NOMO-1 treated with DMSO at 0.1 percent for 48 hours (cell line): ENCODE data around the gene CASR.

Source experiments
- DNase-seq: peaks from one replicate; lab custom pipeline; 2025; ENCODE audit not compliant: unreplicated experiment; lab: John Stamatoyannopoulos, UW

Gene CASR

GRCh38 chr3:122255757-122256439, 72.4 kb downstream of the CASR start:
- peak; percentile 55 for DNase-seq

DNA sequence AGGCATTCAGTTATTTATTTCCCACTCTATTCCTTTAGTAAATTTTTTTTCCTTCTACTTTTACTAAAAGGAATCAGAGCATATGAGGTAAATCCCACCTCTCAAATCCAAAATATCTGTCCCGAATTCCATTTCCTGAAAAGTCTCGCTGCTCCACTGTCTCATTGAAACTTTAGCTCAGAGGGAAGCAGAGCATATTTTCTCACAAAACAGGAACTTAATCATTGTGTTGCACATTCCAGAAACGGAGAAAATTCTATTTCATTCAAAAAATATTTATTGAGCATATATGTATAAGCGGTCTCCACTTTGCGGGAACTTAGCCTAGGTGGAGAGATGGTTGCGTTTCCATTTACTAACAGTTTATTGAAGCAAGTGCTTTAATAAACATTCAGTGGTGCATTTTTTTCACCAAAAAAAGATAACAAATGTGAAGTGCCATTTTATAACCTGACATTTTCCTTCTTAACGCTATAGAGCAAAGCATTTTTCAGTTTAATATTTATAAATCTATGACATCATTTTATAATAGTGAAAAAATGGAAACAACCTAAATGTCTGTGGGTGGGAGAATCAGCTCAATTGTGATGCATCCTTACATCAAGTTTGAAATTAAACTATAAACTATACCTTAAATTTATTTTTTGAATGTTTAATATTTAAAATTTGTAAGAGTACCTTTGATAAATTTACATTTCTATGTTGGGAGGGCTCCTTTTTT, 74.3 kb downstream of the CASR start:
- peak; percentile 9 for DNase-seq

GRCh38 chr3:122258757-122259371, 75.4 kb downstream of the CASR start:
- DNase-seq, result peak; percentile 82

- peak; percentile 22 for DNase-seq
These were observed 76.7 kb downstream of the CASR start for GRCh38 chr3:122260206-122260605.

DNA sequence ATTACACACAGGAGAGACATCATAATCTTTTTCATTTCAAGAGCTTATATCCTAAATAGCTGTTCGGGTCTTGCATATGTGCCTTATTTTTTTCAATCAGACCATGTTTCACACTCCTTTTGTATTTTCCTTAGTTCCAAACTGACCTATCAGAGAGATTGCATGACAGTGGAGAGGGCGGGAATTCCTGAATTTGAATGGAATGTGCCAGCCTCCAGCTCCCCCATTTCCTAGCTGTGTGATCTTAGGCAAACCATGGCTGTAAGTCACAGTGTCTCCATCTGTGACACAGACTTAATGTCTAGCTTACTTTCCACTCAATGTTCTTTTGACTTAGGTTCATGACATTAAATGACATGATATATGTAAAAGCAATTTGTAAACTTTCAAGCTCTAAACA, 79.6 kb downstream of the CASR start:
- no peak for DNase-seq

DNA sequence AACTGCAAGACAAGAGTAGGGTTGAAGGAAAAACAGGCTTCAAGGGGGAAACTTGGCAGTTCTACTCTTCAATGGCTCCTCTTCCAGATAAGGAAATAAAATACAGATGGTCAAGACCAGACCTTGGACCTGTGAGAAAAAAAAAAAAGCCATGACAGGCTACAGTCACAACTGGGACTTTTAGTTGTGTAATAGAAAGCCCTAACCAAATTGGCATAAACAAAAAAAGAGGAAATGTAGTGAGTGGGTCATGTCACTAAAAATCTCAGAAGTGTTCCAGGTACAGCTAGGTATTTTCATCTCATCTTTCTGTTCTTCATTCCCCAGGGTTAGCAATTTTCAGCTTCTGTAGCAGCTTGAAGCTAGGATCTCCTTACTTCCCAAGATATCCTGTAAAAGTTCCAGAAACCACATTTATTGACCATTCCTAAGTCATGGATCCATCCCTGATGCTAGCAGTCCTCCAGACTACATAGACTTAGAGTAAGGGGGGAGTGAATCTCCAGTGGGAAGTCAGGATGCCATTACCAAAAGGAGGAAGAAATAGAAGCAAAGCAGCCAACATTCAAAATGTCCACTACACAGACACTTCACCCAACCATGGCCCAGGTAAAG, 80.6 kb downstream of the CASR start:
- DNase-seq, result peak; percentile 58

GRCh38 chr3:122265957-122266356, 82.5 kb downstream of the CASR start:
- peak; percentile 51 for DNase-seq

DNA sequence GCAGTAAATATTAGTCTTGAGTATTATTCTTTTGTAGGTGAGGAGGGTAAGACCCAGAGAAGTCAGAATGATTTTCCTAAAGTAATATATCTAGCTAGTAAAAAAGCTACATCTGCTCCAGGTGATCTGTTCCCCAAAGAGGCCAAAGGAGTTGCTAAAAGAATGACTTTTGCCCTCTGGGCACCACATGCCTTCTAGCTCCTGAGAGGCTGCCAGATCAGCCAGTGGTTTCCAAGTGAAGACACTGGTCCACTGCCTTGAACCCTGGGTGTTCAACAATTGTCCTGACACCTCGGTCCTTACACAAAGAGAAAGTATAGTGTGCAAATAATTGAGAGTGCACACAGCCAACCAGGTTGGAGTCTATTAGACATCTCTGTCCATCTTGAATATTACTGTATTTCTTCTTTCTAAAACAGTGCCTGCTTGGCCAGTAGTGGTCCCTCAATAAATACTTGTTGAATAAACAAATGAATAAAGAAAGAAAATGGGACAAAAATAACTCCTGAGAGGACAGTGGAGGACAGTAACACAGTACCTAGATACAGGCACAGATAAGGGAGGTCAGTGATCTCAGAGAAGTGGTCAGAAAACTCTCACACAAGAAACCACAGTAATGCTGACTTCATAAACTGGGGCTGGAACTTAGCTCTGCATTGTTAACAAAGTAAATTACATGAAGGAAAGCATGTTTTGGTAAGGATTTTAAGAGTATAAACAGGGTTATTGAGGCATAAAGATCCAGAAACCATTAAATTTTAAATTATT, 85.0 kb downstream of the CASR start:
- DNase-seq, result no peak

DNA sequence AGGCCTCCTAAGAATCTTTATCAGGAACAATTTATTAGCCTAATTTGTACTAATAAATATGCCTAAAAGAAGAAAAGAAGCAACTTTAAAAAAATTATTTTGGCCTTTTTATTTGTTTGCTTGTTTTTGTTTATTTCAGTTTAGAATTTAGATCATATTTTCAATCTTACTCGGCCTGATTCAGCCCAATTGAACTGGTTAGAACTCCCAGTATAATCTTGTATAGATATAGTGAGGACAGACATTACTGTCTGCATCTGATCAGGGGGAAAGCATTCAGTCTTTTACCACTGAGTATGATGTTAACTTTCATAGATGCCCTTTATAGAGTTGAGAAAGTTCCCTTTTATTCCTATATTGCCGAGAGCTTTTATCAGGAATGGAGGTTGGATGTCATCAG, 85.6 kb downstream of the CASR start:
- DNase-seq, result no peak

GRCh38 chr3:122271246-122271898, 87.9 kb downstream of the CASR start:
- DNase-seq, result peak; percentile 93

DNA sequence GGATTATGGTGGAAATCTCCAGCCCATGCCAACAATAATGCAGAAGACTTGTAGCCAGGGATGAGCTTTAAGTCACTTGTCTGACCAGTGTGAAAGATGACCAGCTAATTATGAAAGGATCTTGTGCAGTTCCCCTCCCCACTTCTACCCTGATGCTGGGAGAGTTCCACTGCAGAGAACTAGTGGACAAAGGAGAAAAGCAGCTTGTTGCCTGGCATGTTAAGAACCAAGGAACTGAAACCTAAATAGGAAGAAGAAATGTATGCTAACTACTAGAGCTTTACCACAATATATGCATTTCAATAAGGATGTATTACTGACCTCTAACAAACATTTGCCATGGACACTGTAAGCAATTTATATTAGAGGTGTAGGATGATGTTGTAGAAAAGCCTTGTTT, 89.4 kb downstream of the CASR start:
- peak; percentile 90 for DNase-seq

DNA sequence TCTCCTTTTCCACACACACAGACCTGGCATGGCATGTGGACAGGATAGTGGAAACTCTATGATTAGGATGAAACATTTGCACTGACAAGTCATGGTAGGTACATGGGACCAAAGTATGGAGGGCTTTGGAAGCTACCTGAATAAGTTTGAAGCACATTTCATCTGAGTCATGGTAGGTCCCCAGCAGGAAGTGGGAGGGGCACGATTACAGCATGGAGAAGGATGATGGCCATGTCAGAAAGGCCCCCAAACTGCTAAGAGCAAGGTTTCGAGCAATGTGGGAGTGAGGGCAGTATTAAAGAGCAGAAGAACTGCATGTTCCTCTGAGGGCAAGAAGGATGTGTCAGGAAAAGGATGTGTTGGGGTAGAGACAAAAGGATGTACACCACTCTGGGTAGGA, 90.0 kb downstream of the CASR start:
- DNase-seq, result peak; percentile 10

DNA sequence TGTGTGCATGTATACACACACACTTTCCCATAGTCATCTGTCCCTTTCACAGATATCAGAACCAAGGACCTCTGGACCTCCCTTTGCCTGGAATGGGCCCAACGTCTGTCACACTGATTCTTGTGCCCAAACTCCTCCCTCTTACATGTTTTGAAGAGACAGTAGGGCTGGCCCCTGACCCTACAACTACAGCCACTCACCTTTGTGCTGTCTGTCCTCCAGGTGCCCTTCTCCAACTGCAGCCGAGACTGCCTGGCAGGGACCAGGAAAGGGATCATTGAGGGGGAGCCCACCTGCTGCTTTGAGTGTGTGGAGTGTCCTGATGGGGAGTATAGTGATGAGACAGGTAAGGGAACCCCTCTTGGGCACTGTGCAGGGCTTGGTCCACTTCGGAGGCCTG, 98.4 kb downstream of the CASR start:
- no peak for DNase-seq

DNA sequence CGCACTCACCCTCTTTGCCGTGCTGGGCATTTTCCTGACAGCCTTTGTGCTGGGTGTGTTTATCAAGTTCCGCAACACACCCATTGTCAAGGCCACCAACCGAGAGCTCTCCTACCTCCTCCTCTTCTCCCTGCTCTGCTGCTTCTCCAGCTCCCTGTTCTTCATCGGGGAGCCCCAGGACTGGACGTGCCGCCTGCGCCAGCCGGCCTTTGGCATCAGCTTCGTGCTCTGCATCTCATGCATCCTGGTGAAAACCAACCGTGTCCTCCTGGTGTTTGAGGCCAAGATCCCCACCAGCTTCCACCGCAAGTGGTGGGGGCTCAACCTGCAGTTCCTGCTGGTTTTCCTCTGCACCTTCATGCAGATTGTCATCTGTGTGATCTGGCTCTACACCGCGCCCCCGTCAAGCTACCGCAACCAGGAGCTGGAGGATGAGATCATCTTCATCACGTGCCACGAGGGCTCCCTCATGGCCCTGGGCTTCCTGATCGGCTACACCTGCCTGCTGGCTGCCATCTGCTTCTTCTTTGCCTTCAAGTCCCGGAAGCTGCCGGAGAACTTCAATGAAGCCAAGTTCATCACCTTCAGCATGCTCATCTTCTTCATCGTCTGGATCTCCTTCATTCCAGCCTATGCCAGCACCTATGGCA, 100.5 kb downstream of the CASR start:
- no peak for DNase-seq

DNA sequence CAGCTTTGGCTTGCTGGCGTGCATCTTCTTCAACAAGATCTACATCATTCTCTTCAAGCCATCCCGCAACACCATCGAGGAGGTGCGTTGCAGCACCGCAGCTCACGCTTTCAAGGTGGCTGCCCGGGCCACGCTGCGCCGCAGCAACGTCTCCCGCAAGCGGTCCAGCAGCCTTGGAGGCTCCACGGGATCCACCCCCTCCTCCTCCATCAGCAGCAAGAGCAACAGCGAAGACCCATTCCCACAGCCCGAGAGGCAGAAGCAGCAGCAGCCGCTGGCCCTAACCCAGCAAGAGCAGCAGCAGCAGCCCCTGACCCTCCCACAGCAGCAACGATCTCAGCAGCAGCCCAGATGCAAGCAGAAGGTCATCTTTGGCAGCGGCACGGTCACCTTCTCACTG, 101.0 kb downstream of the CASR start:
- no peak for DNase-seq

DNA sequence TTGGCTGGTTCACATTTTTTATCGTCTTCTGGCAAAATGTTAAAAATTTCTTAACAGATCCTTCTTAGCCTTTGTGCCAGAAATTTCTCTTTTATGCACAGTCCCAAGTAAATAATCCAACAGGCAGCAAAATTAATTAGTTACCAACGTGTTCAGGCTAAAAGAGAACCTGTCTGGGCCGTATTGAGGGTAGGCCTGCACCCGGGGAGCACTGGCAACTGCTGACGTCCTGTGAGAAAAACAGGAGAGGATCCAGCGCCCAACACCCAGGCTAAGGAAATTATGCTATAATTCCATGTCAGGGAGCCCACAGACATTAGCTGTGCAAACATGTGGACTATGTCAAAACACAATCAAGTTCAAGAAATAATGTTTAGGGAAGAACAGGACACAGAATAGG, 110.9 kb downstream of the CASR start:
- no peak for DNase-seq

- peak; percentile 89 for DNase-seq
These were observed 112.0 kb downstream of the CASR start for GRCh38 chr3:122295266-122296062.

GRCh38 chr3:122298239-122298638, 114.8 kb downstream of the CASR start:
- DNase-seq, result no peak

DNA sequence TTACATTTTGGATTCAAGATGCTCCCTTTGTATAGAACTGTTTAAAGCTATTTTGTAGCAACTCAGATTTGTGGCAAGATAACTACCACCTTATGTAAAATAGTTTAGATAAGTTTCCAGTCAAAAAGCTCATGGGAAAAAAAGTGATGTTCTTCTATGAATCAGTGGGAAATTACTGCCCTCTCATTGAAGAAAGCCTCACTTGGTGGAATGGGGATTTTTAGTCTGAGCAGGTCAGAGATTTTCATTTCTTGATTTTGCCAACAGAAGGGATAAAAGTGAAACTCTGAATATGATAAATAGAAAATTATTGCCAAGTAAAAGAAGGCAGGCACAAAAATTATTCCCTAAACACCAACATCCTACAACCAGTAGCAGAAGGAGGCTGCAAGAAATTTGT, 115.7 kb downstream of the CASR start:
- no peak for DNase-seq
